HepG2 (cell line): ENCODE measurements around the gene GRID1. TPM values are rescaled to one million over a fixed set of nuclear protein-coding genes. Genes with fewer than 3 reads are reported as not detected.

Source experiments
- ATAC-seq: fragments of 200-7000 bp; cut with Tn5 transposase; 3 replicates; pipeline ENCODE4 v1.9.1; 2020; ENCODE audit warnings: mild to moderate bottlenecking, moderate library complexity
- BruUV-seq: library from RNA; stranded (reverse); fragments of 400-500 nt; replicated peaks from 2 replicates; lab custom pipeline; 2021; lab: Mats Ljungman, UMichigan
- CTCF ChIA-PET: fragments of 300-600 bp; formaldehyde crosslinking; extraction: SDS; loops from one replicate; lab custom pipeline; 2021; ENCODE audit warnings: low total read pairs, inconsistent platforms, low intra/inter-chr PET ratio; lab: Yijun Ruan, JAX
- POLR2A ChIA-PET: fragments of 350-600 bp; sonication (Branson Sonifier 250); formaldehyde crosslinking; loops from one replicate; lab custom pipeline; 2020; ENCODE audit warnings: antibody characterized with exemption, inconsistent platforms; lab: Yijun Ruan, JAX
- DNase-seq: peaks from one replicate; pipeline ENCODE4 v3.0.0-alpha.2; 2015; ENCODE audit warnings: low spot score
- FAIRE-seq: peaks from 3 replicates; lab custom pipeline; 2011; peaks lifted over from hg19 to GRCh38; lab: Jason Lieb, UNC
- H2AFZ ChIP-seq: one replicate; pipeline ENCODE4 v1.6.1; 2011; ENCODE audit warnings: low read length, inconsistent platforms
- H3K27ac ChIP-seq: fragments of 300-600 bp; 3 replicates; pipeline ENCODE4 v1.8.0; 2011; ENCODE audit warnings: mixed run types, mild to moderate bottlenecking, mixed read lengths, low read length, inconsistent platforms; ENCODE audit not compliant: insufficient read depth; ENCODE audit errors: extremely low read length
- H3K27me3 ChIP-seq, 2 experiments: fragments of 200-600 bp in 1 of 2; 2 replicates in 1 of 2; 3 replicates in 1 of 2; pipeline versions ENCODE4 v1.6.0 to v1.8.0; 2011; ENCODE audit warnings: low read length in 2 of 2, mild to moderate bottlenecking in 2 of 2, moderate library complexity in 2 of 2, inconsistent platforms in 1 of 2; ENCODE audit not compliant: insufficient read depth in 2 of 2, control insufficient read depth in 1 of 2
- H3K36me3 ChIP-seq, 2 experiments: fragments of 200-600 bp in 1 of 2; replicated peaks in 1 of 2; 2 replicates in 1 of 2; 3 replicates in 1 of 2; pipeline versions ENCODE4 v1.5.1 to v1.8.0; 2011; ENCODE audit warnings: low read length in 2 of 2, inconsistent platforms in 1 of 2; ENCODE audit not compliant: insufficient read depth in 2 of 2, control insufficient read depth in 1 of 2
- H3K4me1 ChIP-seq: 2 replicates; pipeline ENCODE4 v1.5.1; 2012; ENCODE audit warnings: low read length, inconsistent platforms; ENCODE audit not compliant: insufficient read depth
- H3K4me2 ChIP-seq: 2 replicates; pipeline ENCODE4 v1.6.0; 2011; ENCODE audit warnings: low read depth, low read length, inconsistent platforms
- H3K4me3 ChIP-seq, 3 experiments: fragments of 200-600 bp in 1 of 3; sonication (generic), shearing (Covaris generic) in 1 of 3; replicated peaks in 1 of 3; 2 replicates each; pipeline ENCODE4 v1.5.1; 2011 to 2016; ENCODE audit warnings: low read length in 3 of 3, inconsistent platforms in 2 of 3, low read depth in 2 of 3, mild to moderate bottlenecking in 2 of 3, control low read depth in 1 of 3, mixed read lengths in 1 of 3; ENCODE audit not compliant: insufficient read depth in 1 of 3
- H3K79me2 ChIP-seq: one replicate; pipeline ENCODE4 v1.6.1; 2011; ENCODE audit warnings: low read length, inconsistent platforms; ENCODE audit not compliant: insufficient read depth
- H3K9ac ChIP-seq: 2 replicates; pipeline ENCODE4 v1.6.0; 2011; ENCODE audit warnings: mild to moderate bottlenecking, low read depth, low read length, inconsistent platforms; ENCODE audit not compliant: insufficient read depth
- H3K9me3 ChIP-seq: 2 replicates; pipeline ENCODE4 v1.5.1; 2012; ENCODE audit warnings: mild to moderate bottlenecking, low read length
- H4K20me1 ChIP-seq: 2 replicates; pipeline ENCODE4 v1.6.0; 2011; ENCODE audit warnings: inconsistent platforms, mild to moderate bottlenecking, low read length, moderate library complexity; ENCODE audit not compliant: insufficient read depth
- DRAP1 ChIP-seq: IDR thresholded peaks from 2 replicates; pipeline ENCODE4 v1.6.1; 2016; ENCODE audit warnings: missing genetic modification reagents, missing compliant biosample characterization
- KDM5B ChIP-seq: sonication (generic); formaldehyde crosslinking; IDR thresholded peaks from 2 replicates; pipeline ENCODE4 v1.4.0; 2020; ENCODE audit warnings: missing genetic modification reagents, mild to moderate bottlenecking, borderline replicate concordance
- MAF1 ChIP-seq: sonication (generic); formaldehyde crosslinking; IDR thresholded peaks from 2 replicates; pipeline ENCODE4 v1.5.0; 2020; ENCODE audit warnings: missing genetic modification reagents, borderline replicate concordance
- POGK ChIP-seq: sonication (generic); formaldehyde crosslinking; conservative IDR thresholded peaks from 2 replicates; pipeline ENCODE4 v1.8.0; 2022; ENCODE audit warnings: mild to moderate bottlenecking, moderate library complexity, missing genetic modification reagents
- PRDM4 ChIP-seq: sonication (generic); formaldehyde crosslinking; IDR thresholded peaks from 2 replicates; pipeline ENCODE4 v1.9.0; 2021; ENCODE audit warnings: missing genetic modification reagents, borderline replicate concordance
- THAP8 ChIP-seq: sonication (generic); formaldehyde crosslinking; IDR thresholded peaks from 2 replicates; pipeline ENCODE4 v1.5.1; 2020; ENCODE audit warnings: missing genetic modification reagents, mild to moderate bottlenecking, borderline replicate concordance
- TRIM24 ChIP-seq: sonication (generic); formaldehyde crosslinking; IDR thresholded peaks from 2 replicates; pipeline ENCODE4 v1.8.0; 2022; ENCODE audit warnings: mild to moderate bottlenecking, missing genetic modification reagents
- UBTF ChIP-seq: sonication (generic); formaldehyde crosslinking; IDR thresholded peaks from 2 replicates; pipeline ENCODE4 v1.4.0; 2020; ENCODE audit warnings: mild to moderate bottlenecking, missing genetic modification reagents
- XBP1 ChIP-seq: sonication (generic); formaldehyde crosslinking; IDR thresholded peaks from 2 replicates; pipeline ENCODE4 v1.5.0; 2020; ENCODE audit warnings: missing genetic modification reagents
- ZFP37 ChIP-seq: sonication (generic); formaldehyde crosslinking; IDR thresholded peaks from 2 replicates; pipeline ENCODE4 v1.4.0; 2020; ENCODE audit warnings: missing genetic modification reagents, borderline replicate concordance
- ZMYM2 ChIP-seq: sonication (generic); formaldehyde crosslinking; IDR thresholded peaks from 2 replicates; pipeline ENCODE4 v1.8.0; 2022; ENCODE audit warnings: mild to moderate bottlenecking, missing genetic modification reagents
- ZNF136 ChIP-seq: sonication (generic); formaldehyde crosslinking; IDR thresholded peaks from 2 replicates; pipeline ENCODE4 v1.8.1; 2022; ENCODE audit warnings: low read depth, mild to moderate bottlenecking, moderate library complexity, missing genetic modification reagents
- ZNF230 ChIP-seq: sonication (generic); formaldehyde crosslinking; IDR thresholded peaks from 2 replicates; pipeline ENCODE4 v1.4.0; 2020; ENCODE audit warnings: mild to moderate bottlenecking, missing genetic modification reagents
- ZNF232 ChIP-seq: sonication (generic); formaldehyde crosslinking; IDR thresholded peaks from 2 replicates; pipeline ENCODE4 v1.4.0; 2020; ENCODE audit warnings: missing genetic modification reagents, borderline replicate concordance
- ZNF556 ChIP-seq: sonication (generic); formaldehyde crosslinking; IDR thresholded peaks from 2 replicates; pipeline ENCODE4 v1.4.0; 2020; ENCODE audit warnings: mild to moderate bottlenecking, missing genetic modification reagents, borderline replicate concordance
- ZNF572 ChIP-seq: sonication (generic); formaldehyde crosslinking; IDR thresholded peaks from 2 replicates; pipeline ENCODE4 v1.5.1; 2020; ENCODE audit warnings: mild to moderate bottlenecking, missing genetic modification reagents
- ZNF607 ChIP-seq: sonication (generic); formaldehyde crosslinking; IDR thresholded peaks from 2 replicates; pipeline ENCODE4 v1.5.1; 2020; ENCODE audit warnings: missing genetic modification reagents, mild to moderate bottlenecking, borderline replicate concordance
- WGBS: methylation state at CpG from one replicate; pipeline ENCODE4 v1.1.6; 2017; ENCODE audit warnings: low lambda C conversion rate; 5-methylcytosine and 5-hydroxymethylcytosine counted together
- in situ Hi-C: cut with HindIII; loops from 2 replicates; pipeline ENCODE4 v1.10.0; 2017; ENCODE audit warnings: low pct_unique_long_range_greater_than_20kb; ENCODE audit not compliant: extremely low pct_ligation_motif_present
- intact Hi-C: fragments of 100-400 bp; cut with micrococcal nuclease; formaldehyde crosslinking; loops from one replicate; pipeline ENCODE4 v1.10.0; 2022; ENCODE audit not compliant: unreplicated experiment
- polyA plus RNA-seq, 8 experiments: library from polyadenylated mRNA; depleted of rRNA in 3 of 8; stranded (reverse) in 7 of 8; unstranded in 1 of 8; fragments of >200 nt; fragmentation: Illumina TruSeq in 4 of 8; extraction: Trizol in 4 of 8; gene quantifications; 2 replicates each; pipeline versions ENCODE4 v1.2.1 to v1.2.3, GENCODE V29; 2011 to 2016; ENCODE audit warnings: low read depth in 4 of 8, missing spikeins in 1 of 8, mixed read lengths in 1 of 8; ENCODE audit not compliant: insufficient read depth in 1 of 8
- total RNA-seq, 5 experiments: library from RNA; depleted of rRNA; stranded (reverse); fragments of >200 nt; fragmentation: Illumina TruSeq; extraction: Trizol; gene quantifications; 2 replicates each; pipeline ENCODE4 v1.2.3, GENCODE V29; 2016; ENCODE audit warnings: low read depth in 1 of 5

Gene GRID1
- total and polyA plus RNA-seq, 2 of the 13 experiments (the other 11 are each of a cell fraction or from before 2014, with no cell fraction given): 0.05 TPM; not detected in 1

- Histone ChIP-seq H4K20me1 (no peaks in the 10 kb centered on the region), H3K36me3 (no peaks in the 10 kb centered on the region), H3K4me3 (no peak overlapping the region), H3K9me3 (no peaks in the 10 kb centered on the region), H3K27me3 (no peaks in the 10 kb centered on the region), H3K4me2 (no peak overlapping the region), H2AFZ (no peak overlapping the region), H3K27ac (no peak overlapping the region), H3K4me1 (no peaks in the 10 kb centered on the region), H3K79me2 (no peaks in the 10 kb centered on the region), H3K9ac (no peak overlapping the region)
- in situ Hi-C loops: no loop called here
- no TSS peak for BruUV-seq
- FAIRE-seq: no peak
- intact Hi-C loops: no loop called here
- POLR2A ChIA-PET: no interaction called here
- CTCF ChIA-PET: no interaction called here
- no CpG with 5 or more reads among the region's 1 CpG for WGBS
- DNase-seq: no peak
- ATAC-seq: no peak
- TF ChIP-seq XBP1 (CRISPR knock-in tag): no peak
- no peak for TF ChIP-seq DRAP1 (CRISPR knock-in tag)
- TF ChIP-seq ZFP37 (CRISPR knock-in tag): no peak
- no peak for TF ChIP-seq MAF1 (CRISPR knock-in tag)
- no peak for TF ChIP-seq ZNF607 (CRISPR knock-in tag)
- no peak for TF ChIP-seq ZMYM2 (CRISPR knock-in tag)
- TF ChIP-seq ZNF232 (CRISPR knock-in tag): no peak
- TF ChIP-seq UBTF: no peak
- no peak for TF ChIP-seq ZNF556 (CRISPR knock-in tag)
- no peak for TF ChIP-seq ZNF572
- TF ChIP-seq PRDM4 (CRISPR knock-in tag): no peak
- no peak for TF ChIP-seq KDM5B (CRISPR knock-in tag)
- TF ChIP-seq ZNF230 (CRISPR knock-in tag): no peak
- no peak for TF ChIP-seq THAP8 (CRISPR knock-in tag)
- no peak for TF ChIP-seq POGK (CRISPR knock-in tag)
- no peak for TF ChIP-seq TRIM24 (CRISPR knock-in tag)
- no peak for TF ChIP-seq ZNF136 (CRISPR knock-in tag)
These were observed 715.7 kb downstream of the GRID1 start for GRCh38 chr10:85650791-85651496.
